ENCODE measurements around the gene AIFM3. TPM values are rescaled to one million over a fixed set of nuclear protein-coding genes. Genes with fewer than 3 reads are reported as not detected.
"Not testable (repeated sequence)": the region's sequence is repeated elsewhere in the genome, so short reads cannot be mapped to it uniquely, and the experiment has no call there.

Gene AIFM3
- polyA plus RNA-seq, 4 donors = 5.1 to 9.4 (median 6.1) TPM

GRCh38 chr22:20937794-20938671, 29.0 kb upstream of the AIFM3 start:
- Histone ChIP-seq H3K36me3 (ENCODE audit: control insufficient read depth in 3 of 3, insufficient read depth in 2 of 3, low read depth in 1 of 3, low read length in 3 of 3) (peaks cover 0 to 50% (median 10%) of the 10 kb centered on the region in 3 donors), H3K27ac (ENCODE audit: low read depth in 1 of 3, low read length in 2 of 3) (peak overlapping the region in 2 of 3 donors; percentile 55 to 79), H3K4me3 (ENCODE audit: low read depth in 1 of 3, low read length in 3 of 3) (no peak overlapping the region), H3K4me1 (ENCODE audit: control insufficient read depth in 3 of 3, insufficient read depth in 2 of 3, low read depth in 1 of 3, low read length in 2 of 3) (peaks cover 11 to 39% (median 11%) of the 10 kb centered on the region in 3 donors), H3K9me3 (ENCODE audit: control insufficient read depth in 2 of 2, insufficient read depth in 1 of 2, low read depth in 1 of 2, low read length in 1 of 2) (no peaks in the 10 kb centered on the region), H3K27me3 (ENCODE audit: control insufficient read depth in 3 of 3, insufficient read depth in 3 of 3, low read length in 3 of 3) (no peaks in the 10 kb centered on the region)
- 46 to 75% (median 62%) methylated on average over 8 of the region's 8 CpGs for WGBS, 3 donors
- no peak for FAIRE-seq
- peak; percentile 67 to 73 for DNase-seq

GRCh38 chr22:20939457-20940185, 27.4 kb upstream of the AIFM3 start:
- H3K9me3 ChIP-seq (ENCODE audit: control insufficient read depth in 2 of 2, insufficient read depth in 1 of 2, low read depth in 1 of 2, low read length in 1 of 2); H3K27me3 ChIP-seq (ENCODE audit: control insufficient read depth in 3 of 3, insufficient read depth in 3 of 3, low read length in 3 of 3); FAIRE-seq; DNase-seq; H3K4me3 ChIP-seq (ENCODE audit: low read depth in 1 of 3, low read length in 3 of 3): not testable (repeated sequence)
- Histone ChIP-seq H3K4me1 (ENCODE audit: control insufficient read depth in 3 of 3, insufficient read depth in 2 of 3, low read depth in 1 of 3, low read length in 2 of 3) (peaks cover 11 to 39% (median 15%) of the 10 kb centered on the region in 3 donors), H3K27ac (ENCODE audit: low read depth in 1 of 3, low read length in 2 of 3) (peak overlapping the region in 1 of 3 donors; percentile 50), H3K36me3 (ENCODE audit: control insufficient read depth in 3 of 3, insufficient read depth in 2 of 3, low read depth in 1 of 3, low read length in 3 of 3) (peaks cover 0 to 48% (median 5%) of the 10 kb centered on the region in 3 donors)
- WGBS, 3 donors = 91 to 94% (median 93%) methylated on average over 14 of the region's 14 CpGs

GRCh38 chr22:20940186-20940651, 26.8 kb upstream of the AIFM3 start:
- no peaks in the 10 kb centered on the region for H3K9me3 ChIP-seq (ENCODE audit: control insufficient read depth in 2 of 2, insufficient read depth in 1 of 2, low read depth in 1 of 2, low read length in 1 of 2)
- H3K4me1 ChIP-seq (ENCODE audit: control insufficient read depth in 3 of 3, insufficient read depth in 2 of 3, low read depth in 1 of 3, low read length in 2 of 3) = peaks cover 11 to 40% (median 15%) of the 10 kb centered on the region in 3 donors
- peaks cover 0 to 46% (median 3%) of the 10 kb centered on the region in 3 donors for H3K36me3 ChIP-seq (ENCODE audit: control insufficient read depth in 3 of 3, insufficient read depth in 2 of 3, low read depth in 1 of 3, low read length in 3 of 3)
- no peak overlapping the region for H3K4me3 ChIP-seq (ENCODE audit: low read depth in 1 of 3, low read length in 3 of 3)
- H3K27me3 ChIP-seq (ENCODE audit: control insufficient read depth in 3 of 3, insufficient read depth in 3 of 3, low read length in 3 of 3) = no peaks in the 10 kb centered on the region
- 63 to 76% (median 69%) methylated on average over 3 of the region's 3 CpGs for WGBS, 3 donors
- no peak for FAIRE-seq
- DNase-seq = no peak
- peak overlapping the region in 1 of 3 donors; percentile 29 for H3K27ac ChIP-seq (ENCODE audit: low read depth in 1 of 3, low read length in 2 of 3)

- WGBS, 3 donors = 61 to 82% (median 67%) methylated on average over 4 of the region's 4 CpGs
- DNase-seq = peak; percentile 57 to 61
- H3K36me3 ChIP-seq (ENCODE audit: control insufficient read depth in 3 of 3, insufficient read depth in 2 of 3, low read depth in 1 of 3, low read length in 3 of 3) = peaks cover 0 to 41% (median 2%) of the 10 kb centered on the region in 3 donors
- no peaks in the 10 kb centered on the region for H3K9me3 ChIP-seq (ENCODE audit: control insufficient read depth in 2 of 2, insufficient read depth in 1 of 2, low read depth in 1 of 2, low read length in 1 of 2)
- H3K4me3 ChIP-seq (ENCODE audit: low read depth in 1 of 3, low read length in 3 of 3) = no peak overlapping the region
- FAIRE-seq = no peak
- H3K4me1 ChIP-seq (ENCODE audit: control insufficient read depth in 3 of 3, insufficient read depth in 2 of 3, low read depth in 1 of 3, low read length in 2 of 3) = peaks cover 11 to 45% (median 15%) of the 10 kb centered on the region in 3 donors
- H3K27me3 ChIP-seq (ENCODE audit: control insufficient read depth in 3 of 3, insufficient read depth in 3 of 3, low read length in 3 of 3) = no peaks in the 10 kb centered on the region
- H3K27ac ChIP-seq (ENCODE audit: low read depth in 1 of 3, low read length in 2 of 3) = peak overlapping the region in 1 of 3 donors; percentile 29
These were observed 26.1 kb upstream of the AIFM3 start for GRCh38 chr22:20940904-20941385.

- Histone ChIP-seq H3K4me1 (ENCODE audit: control insufficient read depth in 3 of 3, insufficient read depth in 2 of 3, low read depth in 1 of 3, low read length in 2 of 3) (peaks cover 11 to 47% (median 20%) of the 10 kb centered on the region in 3 donors), H3K36me3 (ENCODE audit: control insufficient read depth in 3 of 3, insufficient read depth in 2 of 3, low read depth in 1 of 3, low read length in 3 of 3) (peaks cover 0 to 41% (median 0%) of the 10 kb centered on the region in 3 donors), H3K27ac (ENCODE audit: low read depth in 1 of 3, low read length in 2 of 3) (peak overlapping the region in 1 of 3 donors; percentile 32)
- H3K9me3 ChIP-seq (ENCODE audit: control insufficient read depth in 2 of 2, insufficient read depth in 1 of 2, low read depth in 1 of 2, low read length in 1 of 2); FAIRE-seq; H3K4me3 ChIP-seq (ENCODE audit: low read depth in 1 of 3, low read length in 3 of 3); H3K27me3 ChIP-seq (ENCODE audit: control insufficient read depth in 3 of 3, insufficient read depth in 3 of 3, low read length in 3 of 3): not testable (repeated sequence)
- DNase-seq = peak in 1 of 2 donors; percentile 3
- 78 to 83% (median 81%) methylated on average over 7 of the region's 7 CpGs for WGBS, 3 donors
These were observed 24.7 kb upstream of the AIFM3 start for GRCh38 chr22:20942203-20942902.

- DNase-seq (no peak), FAIRE-seq (no peak)
These were observed 23.7 kb upstream of the AIFM3 start for GRCh38 chr22:20943104-20943933.

GRCh38 chr22:20944042-20944441, 23.0 kb upstream of the AIFM3 start:
- Histone ChIP-seq H3K36me3 (ENCODE audit: control insufficient read depth in 3 of 3, insufficient read depth in 2 of 3, low read depth in 1 of 3, low read length in 3 of 3) (peaks cover 0 to 41% (median 0%) of the 10 kb centered on the region in 3 donors), H3K27ac (ENCODE audit: low read depth in 1 of 3, low read length in 2 of 3) (no peak overlapping the region), H3K4me1 (ENCODE audit: control insufficient read depth in 3 of 3, insufficient read depth in 2 of 3, low read depth in 1 of 3, low read length in 2 of 3) (peaks cover 7 to 52% (median 16%) of the 10 kb centered on the region in 3 donors), H3K9me3 (ENCODE audit: control insufficient read depth in 2 of 2, insufficient read depth in 1 of 2, low read depth in 1 of 2, low read length in 1 of 2) (no peaks in the 10 kb centered on the region), H3K4me3 (ENCODE audit: low read depth in 1 of 3, low read length in 3 of 3) (no peak overlapping the region), H3K27me3 (ENCODE audit: control insufficient read depth in 3 of 3, insufficient read depth in 3 of 3, low read length in 3 of 3) (no peaks in the 10 kb centered on the region)
- WGBS, 3 donors = 30 to 32% (median 30%) methylated on average over 1 of the region's 1 CpG
- no peak for DNase-seq
- no peak for FAIRE-seq

More at GRCh38 chr22:20943104-20943933, 23.7 kb upstream of the AIFM3 start:
- no peaks in the 10 kb centered on the region for H3K9me3 ChIP-seq (ENCODE audit: control insufficient read depth in 2 of 2, insufficient read depth in 1 of 2, low read depth in 1 of 2, low read length in 1 of 2)
- H3K36me3 ChIP-seq (ENCODE audit: control insufficient read depth in 3 of 3, insufficient read depth in 2 of 3, low read depth in 1 of 3, low read length in 3 of 3) = peaks cover 0 to 39% (median 0%) of the 10 kb centered on the region in 3 donors
- H3K27me3 ChIP-seq (ENCODE audit: control insufficient read depth in 3 of 3, insufficient read depth in 3 of 3, low read length in 3 of 3) = no peaks in the 10 kb centered on the region
- no peak overlapping the region for H3K4me3 ChIP-seq (ENCODE audit: low read depth in 1 of 3, low read length in 3 of 3)
- H3K4me1 ChIP-seq (ENCODE audit: control insufficient read depth in 3 of 3, insufficient read depth in 2 of 3, low read depth in 1 of 3, low read length in 2 of 3) = peaks cover 10 to 49% (median 16%) of the 10 kb centered on the region in 3 donors
- H3K27ac ChIP-seq (ENCODE audit: low read depth in 1 of 3, low read length in 2 of 3) = no peak overlapping the region
- WGBS, 3 donors = 89 to 93% (median 89%) methylated on average over 8 of the region's 8 CpGs

All from small intestine (tissue), 7 donors.